Measurements from ENCODE around the gene ZNF397.

ZNF397 gene

GRCh38 chr18:35278969-35279368 is 38.1 kb downstream of the ZNF397 start:
- no peak overlapping the region for H3K4me3 ChIP-seq (ENCODE audit: low read length)
- no peak for TF ChIP-seq CTCF (conservative IDR thresholded peaks at IDR 0.05; ENCODE audit: low read depth, low read length)
- no peak for DNase-seq (ENCODE audit: low read depth)

GRCh38 chr18:35282353-35282752 is 41.5 kb downstream of the ZNF397 start:
- no peak overlapping the region for H3K4me3 ChIP-seq (ENCODE audit: low read length)
- no peak for TF ChIP-seq CTCF (conservative IDR thresholded peaks at IDR 0.05; ENCODE audit: low read depth, low read length)
- DNase-seq (ENCODE audit: low read depth) = no peak

GRCh38 chr18:35283923-35284794 is 43.3 kb downstream of the ZNF397 start:
- no peak for TF ChIP-seq CTCF (conservative IDR thresholded peaks at IDR 0.05; ENCODE audit: low read depth, low read length)
- DNase-seq (ENCODE audit: low read depth) = no peak
- no peak overlapping the region for H3K4me3 ChIP-seq (ENCODE audit: low read length)

GRCh38 chr18:35284841-35285240 is 44.0 kb downstream of the ZNF397 start:
- DNase-seq (ENCODE audit: low read depth) = no peak
- no peak for TF ChIP-seq CTCF (conservative IDR thresholded peaks at IDR 0.05; ENCODE audit: low read depth, low read length)
- no peak overlapping the region for H3K4me3 ChIP-seq (ENCODE audit: low read length)

GRCh38 chr18:35289293-35289692 is 48.5 kb downstream of the ZNF397 start:
- no peak for TF ChIP-seq CTCF (conservative IDR thresholded peaks at IDR 0.05; ENCODE audit: low read depth, low read length)
- peak overlapping the region; percentile 92 for H3K4me3 ChIP-seq (ENCODE audit: low read length)
- no peak for DNase-seq (ENCODE audit: low read depth)

GRCh38 chr18:35289727-35290093 is 48.9 kb downstream of the ZNF397 start:
- no peak for DNase-seq (ENCODE audit: low read depth)
- peak overlapping the region; percentile 92 for H3K4me3 ChIP-seq (ENCODE audit: low read length)
- no peak for TF ChIP-seq CTCF (conservative IDR thresholded peaks at IDR 0.05; ENCODE audit: low read depth, low read length)

GRCh38 chr18:35290094-35290735 is 49.4 kb downstream of the ZNF397 start, which contains the start of gene ZSCAN30:
ZSCAN30 (minus strand) TSS chr18:35290229; CDS start chr18:35264352, 25,877 bp downstream.
- DNase-seq (ENCODE audit: low read depth) = peak; percentile 82
- peak within 1 kb of the TSS; percentile 92 for H3K4me3 ChIP-seq (ENCODE audit: low read length)
- TF ChIP-seq CTCF (conservative IDR thresholded peaks at IDR 0.05; ENCODE audit: low read depth, low read length) = no peak
